Measurements from ENCODE around the gene LSAMP. TPM values are rescaled to one million over a fixed set of nuclear protein-coding genes. Genes with fewer than 3 reads are reported as not detected.

Gene LSAMP
- polyA plus RNA-seq, 3 donors = 11.2 to 14.7 (median 13.7) TPM

- no peak for DNase-seq (ENCODE audit: extremely low read depth in 1 of 11, low read depth in 9 of 11, low spot score in 4 of 11)
Measured at GRCh38 chr3:116391296-116392201, 53.7 kb downstream of the LSAMP start.

DNA sequence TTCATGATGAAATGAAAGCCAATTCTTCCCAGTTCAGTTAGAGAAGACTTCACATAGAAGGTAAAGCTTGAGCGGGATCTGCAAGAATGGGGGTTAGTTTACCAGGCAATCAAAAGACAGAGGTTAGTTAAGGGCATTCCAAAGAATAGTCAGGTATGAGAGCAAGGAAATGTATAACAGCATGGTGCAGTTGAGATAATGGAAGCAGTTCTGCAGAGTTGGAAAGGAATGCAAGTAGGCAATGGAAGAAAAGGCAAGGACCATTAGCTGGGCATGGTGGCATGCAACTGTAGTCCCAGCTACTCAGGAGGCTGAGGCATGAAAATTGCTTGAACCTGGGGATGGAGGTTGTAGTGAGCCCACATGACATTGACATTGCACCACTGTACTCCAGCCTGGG, 55.0 kb downstream of the LSAMP start:
- no peak for DNase-seq (ENCODE audit: extremely low read depth in 1 of 11, low read depth in 9 of 11, low spot score in 4 of 11)

DNA sequence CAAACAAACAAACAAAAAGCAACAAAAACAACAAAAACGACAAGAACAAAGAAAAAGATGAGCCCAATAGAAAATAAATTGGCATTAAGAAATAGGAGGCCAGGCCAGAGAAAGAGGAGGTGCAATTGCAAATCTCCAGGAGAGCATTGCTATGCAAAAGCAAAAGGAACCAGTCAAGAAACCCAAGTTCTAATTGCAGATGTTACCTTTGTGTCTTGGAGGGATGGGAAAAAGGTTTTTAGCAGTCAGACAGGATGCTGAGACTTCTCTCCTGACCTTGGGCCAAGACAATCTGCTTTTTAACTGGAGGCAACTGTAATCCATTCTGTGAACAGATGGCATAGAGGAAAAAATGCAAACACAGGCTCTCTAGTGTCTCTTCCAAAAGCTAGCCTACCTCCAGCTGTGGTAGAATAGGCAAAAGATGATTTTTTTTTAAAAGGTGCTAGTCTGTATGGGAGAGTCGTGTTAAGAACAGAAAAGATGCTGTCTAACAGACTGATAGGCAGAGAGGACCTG, 56.4 kb downstream of the LSAMP start:
- DNase-seq (ENCODE audit: extremely low read depth in 1 of 11, low read depth in 9 of 11, low spot score in 4 of 11) = no peak

DNA sequence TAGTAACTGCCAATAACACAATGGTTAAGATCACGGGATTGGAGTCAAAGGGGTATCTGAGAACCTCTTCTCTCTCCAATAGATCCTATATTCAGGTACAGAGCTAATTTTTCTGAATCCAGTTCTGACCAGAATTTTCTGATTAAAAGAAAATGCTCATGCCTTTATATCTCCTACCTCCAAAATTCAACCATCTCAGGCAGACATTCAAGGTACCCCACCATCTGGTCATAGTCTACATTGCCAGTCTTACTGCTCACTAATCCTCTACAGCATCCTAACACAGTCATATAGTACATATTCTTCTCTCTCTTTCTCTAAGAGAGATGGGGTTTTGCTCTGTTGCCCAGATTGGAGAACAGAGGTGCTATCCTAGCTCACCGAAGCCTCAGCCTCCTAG, 59.1 kb downstream of the LSAMP start:
- DNase-seq (ENCODE audit: extremely low read depth in 1 of 11, low read depth in 9 of 11, low spot score in 4 of 11) = no peak

- DNase-seq (ENCODE audit: extremely low read depth in 1 of 11, low read depth in 9 of 11, low spot score in 4 of 11) = no peak
Measured at GRCh38 chr3:116384717-116385116, 60.6 kb downstream of the LSAMP start.

- no peak for DNase-seq (ENCODE audit: extremely low read depth in 1 of 11, low read depth in 9 of 11, low spot score in 4 of 11)
Measured at GRCh38 chr3:116378077-116378476, 67.2 kb downstream of the LSAMP start.

GRCh38 chr3:116374901-116375300, 70.4 kb downstream of the LSAMP start:
- DNase-seq (ENCODE audit: extremely low read depth in 1 of 11, low read depth in 9 of 11, low spot score in 4 of 11) = no peak

- no peak for DNase-seq (ENCODE audit: extremely low read depth in 1 of 11, low read depth in 9 of 11, low spot score in 4 of 11)
Measured at GRCh38 chr3:116367761-116368395, 77.4 kb downstream of the LSAMP start.

DNA sequence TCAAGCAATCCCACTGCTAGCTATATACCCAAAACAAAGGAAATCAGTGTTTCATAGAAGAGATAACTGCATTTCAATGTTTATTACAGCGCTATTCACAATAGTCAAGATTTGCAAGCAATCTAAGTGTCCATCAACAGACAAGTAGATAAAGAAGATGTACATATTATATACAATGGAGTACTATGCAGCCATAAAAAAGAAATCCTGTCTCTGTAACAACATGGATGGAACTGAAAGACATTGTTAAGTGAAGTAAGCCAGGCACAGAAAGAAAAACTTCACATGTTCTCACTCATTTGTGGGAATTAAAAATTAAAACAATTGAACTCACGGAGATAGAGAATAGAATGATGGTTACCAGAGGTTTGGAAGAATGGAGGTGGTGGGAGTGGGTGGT, 89.2 kb downstream of the LSAMP start:
- DNase-seq (ENCODE audit: extremely low read depth in 1 of 11, low read depth in 9 of 11, low spot score in 4 of 11) = no peak

DNA sequence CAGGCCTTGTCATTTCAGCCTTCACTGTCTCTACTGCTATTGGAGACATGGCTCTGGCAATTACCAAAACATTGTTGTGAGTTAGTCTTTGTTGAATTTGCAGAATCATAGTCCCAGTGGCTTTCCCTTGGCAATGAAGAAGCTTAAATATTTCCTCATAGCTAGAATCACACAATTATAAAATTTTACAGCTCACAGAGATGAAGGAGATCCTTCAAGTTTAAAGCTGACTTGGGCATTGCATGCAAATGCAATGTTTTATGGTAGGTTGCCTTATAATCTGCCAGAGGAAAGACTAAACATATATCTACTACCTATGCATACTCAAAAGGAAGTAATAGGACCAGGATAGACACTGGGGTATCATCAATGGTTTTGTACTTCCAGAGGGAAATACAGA, 90.9 kb downstream of the LSAMP start:
- no peak for DNase-seq (ENCODE audit: extremely low read depth in 1 of 11, low read depth in 9 of 11, low spot score in 4 of 11)

DNA sequence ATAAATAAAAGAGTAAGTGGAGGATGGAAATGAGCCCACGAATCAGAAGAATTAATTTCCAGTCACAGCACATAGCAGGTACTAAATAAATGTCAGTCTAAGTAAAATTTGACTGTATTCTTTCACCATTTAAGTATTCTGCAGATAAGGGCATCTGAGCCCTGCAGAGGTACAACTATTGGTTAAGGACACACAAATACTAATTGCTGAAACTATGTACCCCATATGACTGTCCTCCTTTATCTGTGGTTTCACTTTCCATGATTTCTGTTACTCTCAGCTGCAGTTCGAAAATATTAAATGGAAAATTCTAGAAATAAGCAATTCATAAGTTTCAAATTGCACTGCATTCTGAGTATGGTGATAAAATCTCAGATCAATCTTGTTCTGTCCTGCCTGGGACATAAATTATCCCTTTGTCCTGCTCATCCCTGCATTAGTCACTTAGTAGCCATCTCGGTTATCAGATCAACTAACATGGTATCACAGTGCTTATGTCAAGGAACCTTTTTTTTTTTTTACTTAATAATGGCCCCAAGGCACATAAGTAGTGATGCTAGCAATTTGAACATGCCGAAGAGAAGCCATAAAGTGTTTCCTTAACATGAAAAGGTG, 95.1 kb downstream of the LSAMP start:
- DNase-seq (ENCODE audit: extremely low read depth in 1 of 11, low read depth in 9 of 11, low spot score in 4 of 11) = no peak

DNA sequence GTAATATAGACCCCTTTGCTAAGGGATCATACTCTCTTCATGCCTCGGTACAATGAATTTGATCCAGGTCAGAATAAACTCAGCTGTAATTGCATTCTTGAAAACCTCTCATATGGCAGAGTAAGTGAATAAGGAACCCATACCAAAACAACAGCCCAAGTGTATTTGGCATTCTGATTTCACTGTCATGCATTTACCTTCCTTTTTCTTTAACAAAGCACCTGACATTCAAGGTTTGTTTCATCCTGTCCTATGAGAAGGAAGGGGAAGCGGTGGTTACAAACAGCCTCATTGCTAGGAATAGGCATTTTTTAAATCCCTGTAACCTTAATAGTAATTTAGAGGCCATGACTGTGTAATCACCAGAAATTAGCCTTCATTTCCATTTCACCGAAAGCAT, 97.1 kb downstream of the LSAMP start:
- no peak for DNase-seq (ENCODE audit: extremely low read depth in 1 of 11, low read depth in 9 of 11, low spot score in 4 of 11)

- DNase-seq (ENCODE audit: extremely low read depth in 1 of 11, low read depth in 9 of 11, low spot score in 4 of 11) = no peak
Measured at GRCh38 chr3:116342499-116342898, 102.8 kb downstream of the LSAMP start.

GRCh38 chr3:116341899-116342298, 103.4 kb downstream of the LSAMP start:
- no peak for DNase-seq (ENCODE audit: extremely low read depth in 1 of 11, low read depth in 9 of 11, low spot score in 4 of 11)

GRCh38 chr3:116341381-116341780, 103.9 kb downstream of the LSAMP start:
- DNase-seq (ENCODE audit: extremely low read depth in 1 of 11, low read depth in 9 of 11, low spot score in 4 of 11) = no peak

GRCh38 chr3:116340680-116341216, 104.5 kb downstream of the LSAMP start:
- no peak for DNase-seq (ENCODE audit: extremely low read depth in 1 of 11, low read depth in 9 of 11, low spot score in 4 of 11)

- peak in 9 of 11 donors; percentile 4 to 43 (median 18) for DNase-seq (ENCODE audit: extremely low read depth in 1 of 11, low read depth in 9 of 11, low spot score in 4 of 11)
Measured at GRCh38 chr3:116339441-116340028, 105.8 kb downstream of the LSAMP start.

DNA sequence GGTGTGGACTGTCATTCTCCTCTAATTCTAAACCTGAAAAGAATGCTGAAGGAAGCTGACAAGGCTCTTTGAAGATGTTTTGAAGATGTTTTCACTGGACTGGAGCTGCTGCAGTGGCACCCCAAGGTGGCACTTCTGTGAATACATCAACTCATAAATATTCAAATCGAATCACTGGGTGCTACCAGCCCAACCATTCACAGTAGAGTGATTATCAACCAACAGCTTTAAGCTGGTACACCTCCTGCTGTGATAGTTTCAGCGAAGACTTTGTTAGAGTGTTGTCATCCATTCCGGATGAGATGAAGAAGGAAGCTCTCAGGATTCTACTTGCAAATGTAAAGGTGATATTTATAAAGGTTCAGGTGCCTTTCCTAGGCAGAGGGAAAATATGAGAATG, 106.6 kb downstream of the LSAMP start:
- DNase-seq (ENCODE audit: extremely low read depth in 1 of 11, low read depth in 9 of 11, low spot score in 4 of 11) = no peak

- DNase-seq (ENCODE audit: extremely low read depth in 1 of 11, low read depth in 9 of 11, low spot score in 4 of 11) = no peak
Measured at GRCh38 chr3:116337229-116337628, 108.1 kb downstream of the LSAMP start.
